PC-9 (cell line): ENCODE data around the gene PLXND1.

ENCODE experiments used
- EZH2 ChIP-seq: fragments of 200-600 bp; sonication (generic); IDR thresholded peaks from 2 replicates; pipeline ENCODE4 v1.8.0; 2017; ENCODE audit warnings: antibody characterized with exemption, low read depth
- TF ChIP-seq, protein P1 (sequence below): fragments of 200-600 bp; sonication (generic); conservative IDR thresholded peaks from 2 replicates; pipeline ENCODE4 v1.6.1; 2017; ENCODE audit warnings: mixed run types, antibody characterized with exemption, mild to moderate bottlenecking, moderate library complexity

DNA sequence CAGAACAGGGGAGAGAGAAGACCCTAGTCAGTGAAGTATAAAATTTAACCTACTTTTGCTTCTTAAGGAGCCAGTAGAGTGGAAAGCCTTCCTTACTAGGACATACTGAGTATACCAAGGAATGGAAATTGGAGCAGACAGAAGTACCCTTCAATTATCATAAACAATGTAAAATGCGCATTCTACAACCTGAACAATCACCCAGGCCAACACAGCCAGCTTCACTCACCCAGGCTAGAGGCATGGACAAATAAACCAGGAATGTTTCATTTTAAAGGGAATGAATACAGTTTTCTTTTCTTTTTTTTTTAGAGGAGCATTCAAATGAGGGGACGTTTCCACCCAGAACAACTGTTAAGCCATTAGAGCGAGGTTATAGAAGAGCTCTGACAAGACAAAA, 41.9 kb upstream of the PLXND1 start:
- TF ChIP-seq, protein P1, sequence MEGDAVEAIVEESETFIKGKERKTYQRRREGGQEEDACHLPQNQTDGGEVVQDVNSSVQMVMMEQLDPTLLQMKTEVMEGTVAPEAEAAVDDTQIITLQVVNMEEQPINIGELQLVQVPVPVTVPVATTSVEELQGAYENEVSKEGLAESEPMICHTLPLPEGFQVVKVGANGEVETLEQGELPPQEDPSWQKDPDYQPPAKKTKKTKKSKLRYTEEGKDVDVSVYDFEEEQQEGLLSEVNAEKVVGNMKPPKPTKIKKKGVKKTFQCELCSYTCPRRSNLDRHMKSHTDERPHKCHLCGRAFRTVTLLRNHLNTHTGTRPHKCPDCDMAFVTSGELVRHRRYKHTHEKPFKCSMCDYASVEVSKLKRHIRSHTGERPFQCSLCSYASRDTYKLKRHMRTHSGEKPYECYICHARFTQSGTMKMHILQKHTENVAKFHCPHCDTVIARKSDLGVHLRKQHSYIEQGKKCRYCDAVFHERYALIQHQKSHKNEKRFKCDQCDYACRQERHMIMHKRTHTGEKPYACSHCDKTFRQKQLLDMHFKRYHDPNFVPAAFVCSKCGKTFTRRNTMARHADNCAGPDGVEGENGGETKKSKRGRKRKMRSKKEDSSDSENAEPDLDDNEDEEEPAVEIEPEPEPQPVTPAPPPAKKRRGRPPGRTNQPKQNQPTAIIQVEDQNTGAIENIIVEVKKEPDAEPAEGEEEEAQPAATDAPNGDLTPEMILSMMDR = no peak
- TF ChIP-seq EZH2 = no peak
